Caco-2 (cell line): ENCODE data around the gene PDE4D. TPM values are rescaled to one million over a fixed set of nuclear protein-coding genes. Genes with fewer than 3 reads are reported as not detected.

Source experiments
- BruUV-seq: library from RNA; stranded (reverse); fragments of 400-500 nt; replicated peaks from 2 replicates; lab custom pipeline; 2021; lab: Mats Ljungman, UMichigan
- CTCF ChIA-PET: fragments of 300-600 bp; sonication (Branson Sonifier 250); formaldehyde crosslinking; loops from one replicate; lab custom pipeline; 2022; ENCODE audit warnings: antibody characterized with exemption; lab: Charles Lee
- POLR2A ChIA-PET: fragments of 300-600 bp; sonication (Branson Sonifier 250); formaldehyde crosslinking; loops from one replicate; lab custom pipeline; 2022; ENCODE audit warnings: antibody characterized with exemption; lab: Charles Lee
- DNase-seq, 2 experiments: peaks; one replicate each; pipeline versions ENCODE4 v3.0.0 to v3.0.0-alpha.2; 2020 to 2022
- H3K27me3 ChIP-seq: replicated peaks from 2 replicates; pipeline ENCODE4 v1.6.0; 2011; ENCODE audit warnings: low read length; ENCODE audit not compliant: control insufficient read depth, insufficient read depth
- H3K36me3 ChIP-seq: 2 replicates; pipeline ENCODE4 v1.5.1; 2011; ENCODE audit warnings: low read length; ENCODE audit not compliant: control insufficient read depth, insufficient read depth
- H3K4me1 ChIP-seq: fragments of 250-450 bp; sonication (Bioruptor Pico); 2 replicates; pipeline ENCODE4 v1.5.1; 2020; ENCODE audit warnings: mild to moderate bottlenecking
- H3K4me3 ChIP-seq: 2 replicates; pipeline ENCODE4 v1.5.1; 2011; ENCODE audit warnings: low read depth, mild to moderate bottlenecking, control low read depth, low read length
- H3K9me3 ChIP-seq: fragments of 250-450 bp; sonication (Bioruptor Pico); 2 replicates; pipeline ENCODE4 v1.5.1; 2020; ENCODE audit warnings: mild to moderate bottlenecking, moderate library complexity
- H3K27ac Mint-ChIP-seq: one replicate; pipeline ENCODE4 v1.8.0; 2022; ENCODE audit warnings: mixed read lengths; ENCODE audit not compliant: unreplicated experiment
- H3K27me3 Mint-ChIP-seq: one replicate; pipeline ENCODE4 v1.8.0; 2022; ENCODE audit warnings: mixed read lengths; ENCODE audit not compliant: insufficient read depth, unreplicated experiment
- H3K36me3 Mint-ChIP-seq: one replicate; pipeline ENCODE4 v1.8.0; 2022; ENCODE audit warnings: mild to moderate bottlenecking, mixed read lengths; ENCODE audit not compliant: insufficient read depth, unreplicated experiment
- H3K4me1 Mint-ChIP-seq: one replicate; pipeline ENCODE4 v1.8.0; 2022; ENCODE audit warnings: low read depth, mixed read lengths; ENCODE audit not compliant: unreplicated experiment
- H3K4me3 Mint-ChIP-seq: one replicate; pipeline ENCODE4 v1.8.0; 2022; ENCODE audit warnings: mild to moderate bottlenecking, moderate library complexity, mixed read lengths; ENCODE audit not compliant: unreplicated experiment
- H3K9me3 Mint-ChIP-seq: one replicate; pipeline ENCODE4 v1.8.0; 2022; ENCODE audit warnings: mixed read lengths; ENCODE audit not compliant: unreplicated experiment
- intact Hi-C: fragments of 100-400 bp; cut with micrococcal nuclease; formaldehyde crosslinking; loops from one replicate; pipeline ENCODE4 v1.10.0; 2022; ENCODE audit not compliant: unreplicated experiment
- total RNA-seq: library from RNA; stranded (reverse); gene quantifications from 2 replicates; pipeline ENCODE4 v1.2.3, GENCODE V29; 2022
- TF ChIP-seq, protein P1 (sequence below), 2 experiments: fragments of 200-600 bp in 1 of 2; IDR thresholded peaks; 1 replicate in 1 of 2; 2 replicates in 1 of 2; pipeline versions ENCODE4 v1.5.1 to v1.8.0; 2011 to 2022; ENCODE audit warnings: antibody characterized with exemption in 1 of 2, control low read depth in 1 of 2, inconsistent platforms in 1 of 2, low read depth in 1 of 2, low read length in 1 of 2, mild to moderate bottlenecking in 1 of 2, moderate library complexity in 1 of 2; ENCODE audit not compliant: insufficient read depth in 1 of 2, severe bottlenecking in 1 of 2, unreplicated experiment in 1 of 2

PDE4D gene
- total RNA-seq, 1 experiment from 2014 or later: 89.8 TPM

- POLR2A ChIA-PET: no interaction called here
- CTCF ChIA-PET: no interaction called here
- H3K9me3 ChIP-seq: no peaks in the 10 kb centered on the region
- no TSS peak for BruUV-seq
- no peaks in the 10 kb centered on the region for H3K36me3 ChIP-seq
- intact Hi-C loops: no loop called here
- TF ChIP-seq, protein P1, sequence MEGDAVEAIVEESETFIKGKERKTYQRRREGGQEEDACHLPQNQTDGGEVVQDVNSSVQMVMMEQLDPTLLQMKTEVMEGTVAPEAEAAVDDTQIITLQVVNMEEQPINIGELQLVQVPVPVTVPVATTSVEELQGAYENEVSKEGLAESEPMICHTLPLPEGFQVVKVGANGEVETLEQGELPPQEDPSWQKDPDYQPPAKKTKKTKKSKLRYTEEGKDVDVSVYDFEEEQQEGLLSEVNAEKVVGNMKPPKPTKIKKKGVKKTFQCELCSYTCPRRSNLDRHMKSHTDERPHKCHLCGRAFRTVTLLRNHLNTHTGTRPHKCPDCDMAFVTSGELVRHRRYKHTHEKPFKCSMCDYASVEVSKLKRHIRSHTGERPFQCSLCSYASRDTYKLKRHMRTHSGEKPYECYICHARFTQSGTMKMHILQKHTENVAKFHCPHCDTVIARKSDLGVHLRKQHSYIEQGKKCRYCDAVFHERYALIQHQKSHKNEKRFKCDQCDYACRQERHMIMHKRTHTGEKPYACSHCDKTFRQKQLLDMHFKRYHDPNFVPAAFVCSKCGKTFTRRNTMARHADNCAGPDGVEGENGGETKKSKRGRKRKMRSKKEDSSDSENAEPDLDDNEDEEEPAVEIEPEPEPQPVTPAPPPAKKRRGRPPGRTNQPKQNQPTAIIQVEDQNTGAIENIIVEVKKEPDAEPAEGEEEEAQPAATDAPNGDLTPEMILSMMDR (IDR thresholded peaks at IDR 0.05; ENCODE audit: insufficient read depth in 1 of 2, low read depth in 1 of 2, low read length in 1 of 2, severe bottlenecking in 1 of 2, unreplicated experiment in 1 of 2): no peak
- no peak overlapping the region for H3K4me3 Mint-ChIP-seq
- no peaks in the 10 kb centered on the region for H3K9me3 Mint-ChIP-seq
- H3K4me1 ChIP-seq: peaks cover 36% of the 10 kb centered on the region
- H3K27me3 ChIP-seq: no peaks in the 10 kb centered on the region
- no peaks in the 10 kb centered on the region for H3K27me3 Mint-ChIP-seq
- no peak for DNase-seq
- peaks cover 36% of the 10 kb centered on the region for H3K4me1 Mint-ChIP-seq
- H3K27ac Mint-ChIP-seq: no peak overlapping the region
- no peak overlapping the region for H3K4me3 ChIP-seq
- no peaks in the 10 kb centered on the region for H3K36me3 Mint-ChIP-seq
Observed at GRCh38 chr5:59485629-59486439, 407.7 kb downstream of the PDE4D start.

GRCh38 chr5:59485107-59485506, 408.4 kb downstream of the PDE4D start:
- Histone ChIP-seq H3K9me3 (no peaks in the 10 kb centered on the region), H3K4me1 (peaks cover 36% of the 10 kb centered on the region), H3K36me3 (no peaks in the 10 kb centered on the region), H3K27me3 (no peaks in the 10 kb centered on the region), H3K4me3 (no peak overlapping the region)
- intact Hi-C loops: no loop called here
- Mint-ChIP-seq H3K4me3 (no peak overlapping the region), H3K27ac (no peak overlapping the region), H3K36me3 (no peaks in the 10 kb centered on the region), H3K27me3 (no peaks in the 10 kb centered on the region), H3K4me1 (peaks cover 36% of the 10 kb centered on the region), H3K9me3 (no peaks in the 10 kb centered on the region)
- POLR2A ChIA-PET: no interaction called here
- BruUV-seq: no TSS peak
- DNase-seq: no peak
- CTCF ChIA-PET: no interaction called here
- TF ChIP-seq, protein P1 (IDR thresholded peaks at IDR 0.05; ENCODE audit: insufficient read depth in 1 of 2, low read depth in 1 of 2, low read length in 1 of 2, severe bottlenecking in 1 of 2, unreplicated experiment in 1 of 2): no peak

GRCh38 chr5:59484618-59485017, 408.9 kb downstream of the PDE4D start:
- Histone ChIP-seq H3K4me1 (peaks cover 36% of the 10 kb centered on the region), H3K27me3 (no peaks in the 10 kb centered on the region), H3K36me3 (no peaks in the 10 kb centered on the region), H3K9me3 (no peaks in the 10 kb centered on the region), H3K4me3 (no peak overlapping the region)
- ChIA-PET POLR2A (no interaction called here), CTCF (no interaction called here)
- intact Hi-C loops: no loop called here
- no TSS peak for BruUV-seq
- TF ChIP-seq, protein P1 (IDR thresholded peaks at IDR 0.05; ENCODE audit: insufficient read depth in 1 of 2, low read depth in 1 of 2, low read length in 1 of 2, severe bottlenecking in 1 of 2, unreplicated experiment in 1 of 2): no peak
- no peak for DNase-seq
- Mint-ChIP-seq H3K9me3 (no peaks in the 10 kb centered on the region), H3K36me3 (no peaks in the 10 kb centered on the region), H3K27ac (peak overlapping the region; percentile 32), H3K4me3 (peak overlapping the region; percentile 29), H3K27me3 (no peaks in the 10 kb centered on the region), H3K4me1 (peaks cover 36% of the 10 kb centered on the region)
